Epithelial cell of proximal tubule (primary cell): ENCODE results near the gene TRAK1. TPM values are rescaled to one million over a fixed set of nuclear protein-coding genes. Genes with fewer than 3 reads are reported as not detected.

ENCODE experiments used
- DNase-seq: peaks from one replicate; pipeline ENCODE4 v3.0.0-alpha.2; 2011; ENCODE audit warnings: low read depth
- H3K4me3 ChIP-seq: 2 replicates; pipeline ENCODE4 v1.5.1; 2011; ENCODE audit warnings: low read depth, mild to moderate bottlenecking, low read length
- CTCF ChIP-seq: conservative IDR thresholded peaks from 2 replicates; pipeline ENCODE4 v1.5.1; 2012; ENCODE audit warnings: low read depth, mild to moderate bottlenecking, low read length
- total RNA-seq: library from RNA; depleted of rRNA; stranded (reverse); fragments of >200 nt; gene quantifications from 2 replicates; pipeline ENCODE4 v1.2.3, GENCODE V29; 2015

Gene TRAK1
- total RNA-seq, 1 donor from 2014 or later, result 22.4 TPM

DNA sequence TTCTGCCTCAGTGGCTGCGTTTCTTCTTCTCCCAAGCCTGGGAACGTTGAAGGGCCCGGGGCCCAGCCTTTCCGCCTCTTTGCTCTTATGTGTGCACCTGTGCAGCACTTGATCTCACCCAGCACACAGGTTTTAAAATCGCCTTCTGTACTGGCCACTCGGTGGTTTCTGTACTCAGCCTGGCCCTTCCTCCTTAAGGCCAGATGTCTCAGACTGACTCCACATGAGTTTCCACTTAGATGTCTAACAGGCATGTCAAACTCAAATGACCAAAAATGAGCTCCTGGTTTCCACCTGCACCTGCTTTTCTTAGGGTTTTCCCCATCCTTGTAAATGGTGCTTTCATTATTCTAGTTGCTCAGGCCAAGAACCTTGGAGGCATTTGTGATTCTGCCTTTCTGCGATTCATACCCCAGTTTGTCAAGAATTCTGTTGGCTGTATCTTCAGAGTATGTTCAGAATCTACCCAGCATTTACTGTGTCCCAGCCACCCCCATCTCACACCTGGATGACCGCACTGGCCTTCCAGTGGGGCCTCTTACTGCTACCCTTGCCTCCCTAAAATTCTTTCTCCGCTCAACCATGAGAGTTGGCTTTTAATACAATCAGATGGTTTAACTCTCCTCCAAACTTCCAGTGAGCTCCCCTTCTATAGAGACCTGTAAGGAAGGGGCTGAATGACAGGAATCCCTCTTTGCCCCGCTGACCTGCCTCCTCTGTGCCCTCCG, 2.2 kb upstream of the TRAK1 start:
- H3K4me3 ChIP-seq, result no peak overlapping the region
- no peak for DNase-seq
- no peak for TF ChIP-seq CTCF

DNA sequence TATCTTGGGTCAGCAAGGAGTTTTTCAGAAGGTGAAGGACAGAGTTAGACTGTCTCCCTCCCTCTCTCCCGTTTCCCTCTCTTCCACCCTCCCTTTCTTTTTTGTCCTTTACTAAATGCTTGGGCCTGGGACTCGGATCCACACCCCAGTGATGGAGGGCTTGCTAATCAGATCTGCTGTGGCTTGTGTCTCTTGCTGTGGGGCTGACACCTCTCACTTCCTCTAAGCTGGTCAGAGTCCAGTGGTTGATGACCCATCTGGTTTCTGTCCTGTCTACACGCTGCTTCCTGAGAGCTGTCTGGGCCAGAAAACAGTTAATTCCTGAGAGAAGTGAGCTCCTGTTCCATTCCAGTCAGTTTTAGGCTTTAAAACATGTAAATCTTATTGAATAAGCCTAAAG, 849 bp downstream of the TRAK1 start:
- DNase-seq, result no peak
- no peak overlapping the region for H3K4me3 ChIP-seq
- TF ChIP-seq CTCF, result no peak

DNA sequence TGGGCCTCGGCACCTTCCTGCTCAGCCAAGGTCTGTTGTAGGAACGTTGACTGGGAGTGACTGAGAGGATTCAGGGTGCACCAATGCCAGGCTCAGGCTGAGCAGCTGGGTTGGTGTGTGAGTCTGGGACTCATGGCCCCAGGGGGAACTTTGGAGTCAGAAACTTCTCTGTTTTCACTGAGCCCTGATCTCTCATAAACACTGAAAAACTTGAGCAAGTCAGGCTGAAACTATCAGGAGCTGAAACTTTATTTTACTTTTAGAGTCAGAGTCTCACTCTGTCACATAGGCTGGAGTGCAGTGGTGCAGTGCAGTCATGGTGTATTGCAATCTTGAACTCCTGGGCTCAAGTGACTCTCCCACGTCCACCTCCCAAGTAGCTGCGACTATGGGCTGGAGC, 3.0 kb downstream of the TRAK1 start:
- no peak for TF ChIP-seq CTCF
- no peak overlapping the region for H3K4me3 ChIP-seq
- no peak for DNase-seq

- TF ChIP-seq CTCF, result no peak
- H3K4me3 ChIP-seq, result no peak overlapping the region
- no peak for DNase-seq
Observed at GRCh38 chr3:42094691-42095391, 3.7 kb downstream of the TRAK1 start.

- TF ChIP-seq CTCF, result no peak
- no peak for DNase-seq
Observed at GRCh38 chr3:42095540-42095939, 4.4 kb downstream of the TRAK1 start.

DNA sequence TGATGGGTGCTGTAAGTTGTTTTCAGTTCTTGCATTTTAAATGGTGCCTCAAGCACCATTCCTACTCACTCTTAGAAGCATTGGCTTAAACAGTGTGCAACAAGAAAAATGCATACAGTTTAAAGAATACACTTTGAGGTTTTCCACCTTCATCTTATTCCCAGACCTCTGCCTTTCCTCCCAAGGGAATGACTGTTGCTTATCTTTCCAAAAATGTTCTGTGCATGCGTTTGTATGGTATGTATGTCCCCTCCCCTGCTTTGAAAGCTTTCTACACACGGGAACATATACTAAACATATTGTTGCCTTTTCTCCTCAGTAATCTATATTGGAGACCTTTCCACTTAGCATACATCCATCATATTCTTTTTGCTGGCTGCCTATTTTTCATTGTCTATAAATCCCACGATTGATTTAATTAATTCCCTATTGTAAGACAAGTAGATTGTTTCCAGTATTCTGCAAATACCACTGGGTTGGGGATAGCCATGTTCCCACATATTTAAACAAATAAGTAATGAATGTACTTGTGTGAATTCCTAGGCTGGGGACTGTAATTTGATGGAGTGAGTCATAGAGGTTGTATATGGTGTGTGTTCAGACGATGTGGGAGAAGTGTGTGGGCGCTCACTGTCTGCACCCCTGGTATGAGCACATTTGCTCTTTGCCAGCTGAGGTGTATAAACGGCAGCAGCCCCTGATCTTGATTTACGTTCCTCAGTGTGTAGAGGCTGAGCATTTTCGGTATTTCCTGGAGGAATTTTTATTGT, 5.8 kb downstream of the TRAK1 start:
- no peak overlapping the region for H3K4me3 ChIP-seq
- no peak for DNase-seq
- no peak for TF ChIP-seq CTCF

More at GRCh38 chr3:42095540-42095939, 4.4 kb downstream of the TRAK1 start:
- no peak overlapping the region for H3K4me3 ChIP-seq
